Subcutaneous adipose tissue (tissue), 4 donors: ENCODE data around the gene WWTR1. TPM values are rescaled to one million over a fixed set of nuclear protein-coding genes. Genes with fewer than 3 reads are reported as not detected.

Source experiments
- total RNA-seq, 4 donors: library from RNA; depleted of rRNA; stranded (reverse); fragments of >200 nt; gene quantifications; one replicate each; pipeline ENCODE4 v1.1.0, GENCODE V29; 2016
- TF ChIP-seq, protein P1 (sequence below): fragments of 450-650 bp; IDR thresholded peaks from one replicate; pipeline ENCODE4 v1.5.1; 2016; ENCODE audit warnings: low read depth, mild to moderate bottlenecking, control low read depth, antibody characterized with exemption, moderate library complexity

WWTR1 gene
- total RNA-seq, 4 donors from 2014 or later, result 47.9 to 89.3 (median 62.4) TPM

DNA sequence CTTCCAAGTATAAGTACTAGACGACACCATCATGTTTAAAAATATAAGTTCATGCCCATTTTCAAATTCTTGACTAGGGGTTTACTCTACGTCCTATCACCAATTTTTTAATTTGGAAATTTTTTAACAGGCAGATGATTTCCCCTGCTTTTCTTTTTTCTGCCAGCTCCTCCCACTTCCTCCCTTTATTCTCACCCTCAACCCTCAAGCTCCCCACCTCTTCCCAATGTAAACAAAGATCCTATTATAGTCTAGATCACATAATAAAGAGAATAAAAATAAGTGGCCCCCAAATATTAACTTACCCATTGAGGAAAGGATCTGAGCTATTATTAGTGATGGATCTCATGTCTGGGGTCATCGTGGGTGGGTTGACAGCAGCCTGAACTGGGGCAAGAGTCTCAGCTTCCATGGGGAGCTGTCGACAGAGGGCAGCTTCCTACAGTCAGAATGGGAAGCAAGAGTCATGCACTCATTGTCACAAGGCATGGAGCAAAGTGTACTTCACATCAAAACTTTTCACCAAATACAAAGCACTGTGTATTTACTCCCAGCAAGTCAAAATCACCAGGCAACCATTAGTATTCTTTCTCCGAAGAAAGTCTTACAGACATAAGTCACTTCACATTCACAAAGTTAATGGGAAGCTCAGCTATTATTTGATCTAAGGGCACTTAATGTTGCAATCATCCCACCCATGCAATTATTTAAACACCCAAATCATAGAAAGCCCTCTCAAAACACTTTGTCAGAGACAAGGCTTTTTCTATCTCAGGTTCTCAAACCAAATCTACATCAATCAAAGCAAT is 130.1 kb downstream of the WWTR1 start:
- TF ChIP-seq, protein P1, sequence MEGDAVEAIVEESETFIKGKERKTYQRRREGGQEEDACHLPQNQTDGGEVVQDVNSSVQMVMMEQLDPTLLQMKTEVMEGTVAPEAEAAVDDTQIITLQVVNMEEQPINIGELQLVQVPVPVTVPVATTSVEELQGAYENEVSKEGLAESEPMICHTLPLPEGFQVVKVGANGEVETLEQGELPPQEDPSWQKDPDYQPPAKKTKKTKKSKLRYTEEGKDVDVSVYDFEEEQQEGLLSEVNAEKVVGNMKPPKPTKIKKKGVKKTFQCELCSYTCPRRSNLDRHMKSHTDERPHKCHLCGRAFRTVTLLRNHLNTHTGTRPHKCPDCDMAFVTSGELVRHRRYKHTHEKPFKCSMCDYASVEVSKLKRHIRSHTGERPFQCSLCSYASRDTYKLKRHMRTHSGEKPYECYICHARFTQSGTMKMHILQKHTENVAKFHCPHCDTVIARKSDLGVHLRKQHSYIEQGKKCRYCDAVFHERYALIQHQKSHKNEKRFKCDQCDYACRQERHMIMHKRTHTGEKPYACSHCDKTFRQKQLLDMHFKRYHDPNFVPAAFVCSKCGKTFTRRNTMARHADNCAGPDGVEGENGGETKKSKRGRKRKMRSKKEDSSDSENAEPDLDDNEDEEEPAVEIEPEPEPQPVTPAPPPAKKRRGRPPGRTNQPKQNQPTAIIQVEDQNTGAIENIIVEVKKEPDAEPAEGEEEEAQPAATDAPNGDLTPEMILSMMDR, result no peak

DNA sequence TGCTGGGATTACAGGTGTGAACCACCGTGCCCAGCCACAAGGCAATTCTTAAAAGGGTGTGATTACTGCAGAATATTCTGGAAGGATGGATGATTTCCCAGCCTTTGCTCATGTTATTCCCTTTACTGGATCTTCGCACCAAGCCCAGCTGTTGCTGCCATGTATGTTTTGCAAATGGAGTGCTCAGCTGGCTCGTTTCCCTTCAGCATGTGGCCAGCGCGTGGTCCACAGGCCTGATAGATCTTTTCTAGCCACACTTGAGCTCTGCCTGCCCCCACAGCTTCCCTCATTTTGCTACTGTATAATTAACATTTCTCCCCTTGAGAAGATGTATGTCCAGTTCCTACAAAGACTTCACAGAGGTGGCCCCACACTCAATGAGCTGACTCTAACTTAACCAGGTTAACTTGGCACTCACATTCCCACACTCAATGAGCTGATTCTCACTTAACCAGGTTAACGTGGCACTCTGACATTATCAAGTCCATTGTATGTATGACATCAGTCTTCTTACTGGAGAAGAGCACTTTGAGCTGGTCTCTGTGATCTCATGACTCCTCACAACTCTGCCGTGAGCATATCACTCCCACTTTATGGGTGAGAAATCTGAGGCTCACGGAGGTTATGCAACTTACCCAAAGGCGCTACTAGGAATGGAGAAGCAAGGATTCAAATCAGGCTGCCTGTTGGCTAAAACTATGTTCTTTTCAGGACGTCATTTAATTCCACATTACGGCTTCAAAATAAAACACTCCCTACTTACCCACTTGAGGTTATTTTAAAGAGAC is 134.1 kb downstream of the WWTR1 start:
- TF ChIP-seq, protein P1, result no peak

DNA sequence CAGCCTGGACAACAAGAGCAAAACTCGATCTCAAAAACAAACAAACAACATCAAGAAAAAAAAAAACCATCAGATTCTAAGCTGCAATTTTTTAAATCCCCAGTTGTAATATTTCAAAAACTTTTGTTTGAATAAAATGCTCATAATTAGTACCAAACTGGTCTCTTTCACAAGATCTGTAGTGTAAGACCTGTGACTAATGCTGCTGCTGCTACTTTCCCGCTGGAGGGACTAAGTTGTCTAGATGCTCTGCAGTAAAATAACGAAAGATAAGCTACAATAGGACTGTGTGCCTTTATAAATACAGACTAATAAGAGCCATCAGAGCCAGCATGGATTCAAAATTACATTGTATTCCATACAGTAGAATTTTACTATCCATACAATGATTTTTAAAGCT is 137.9 kb downstream of the WWTR1 start:
- TF ChIP-seq, protein P1, result no peak

DNA sequence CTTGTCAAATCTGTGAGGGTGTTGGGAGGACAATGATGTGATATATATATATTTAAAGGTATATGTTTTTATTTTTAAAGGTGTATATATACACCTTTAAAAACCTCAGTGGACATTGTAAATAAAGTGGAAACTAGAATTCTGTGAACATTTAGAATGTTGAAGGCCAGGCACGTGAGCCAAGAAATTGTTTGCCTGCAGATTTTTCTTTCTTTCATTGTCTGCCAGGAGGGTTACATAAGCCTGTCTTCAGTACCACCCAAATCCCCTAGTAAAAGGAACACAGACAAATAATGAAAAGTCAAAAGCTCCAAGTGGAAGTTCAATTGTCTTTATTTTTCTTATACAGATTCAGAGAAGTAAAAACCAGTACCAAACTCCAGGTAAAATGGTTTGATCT is 140.9 kb downstream of the WWTR1 start:
- TF ChIP-seq, protein P1, result no peak

DNA sequence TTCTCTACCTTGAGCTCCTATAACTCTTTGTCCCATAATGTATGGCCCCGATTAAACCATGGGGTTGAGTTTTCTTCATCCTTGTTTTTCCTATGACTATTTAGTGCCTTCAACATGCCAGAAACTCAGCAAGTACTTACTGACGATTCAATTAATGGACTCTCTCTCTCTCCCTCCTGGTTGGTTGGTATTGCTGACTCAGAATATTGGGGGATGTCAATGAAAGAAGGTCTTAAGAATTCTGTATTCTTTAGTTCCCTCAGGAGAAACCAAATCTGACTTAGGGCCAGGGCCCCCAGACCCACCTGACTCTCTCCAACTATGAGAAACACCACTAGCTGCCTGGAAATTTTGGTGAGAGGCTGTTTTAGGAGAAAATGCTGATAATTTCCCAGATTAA is 142.6 kb downstream of the WWTR1 start:
- TF ChIP-seq, protein P1, result no peak

DNA sequence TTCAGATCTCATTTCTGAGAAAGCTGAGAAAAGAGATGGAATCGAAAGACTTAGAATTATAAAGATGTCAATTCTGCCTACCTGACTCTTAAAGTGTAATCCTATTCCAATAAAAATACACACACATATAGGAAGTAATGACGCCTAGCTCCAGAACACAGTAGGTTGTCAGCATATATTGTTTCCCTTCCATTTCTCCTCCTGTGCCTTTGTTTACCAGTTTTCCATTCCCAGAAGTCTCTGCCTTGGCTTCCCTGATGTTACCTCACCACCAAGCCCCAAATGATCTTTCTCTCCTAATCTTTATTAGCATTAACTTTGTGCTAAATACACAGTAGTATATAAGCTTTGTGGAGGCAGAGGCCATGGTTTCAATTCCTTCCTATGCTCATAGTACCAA is 143.4 kb downstream of the WWTR1 start:
- TF ChIP-seq, protein P1, result no peak

DNA sequence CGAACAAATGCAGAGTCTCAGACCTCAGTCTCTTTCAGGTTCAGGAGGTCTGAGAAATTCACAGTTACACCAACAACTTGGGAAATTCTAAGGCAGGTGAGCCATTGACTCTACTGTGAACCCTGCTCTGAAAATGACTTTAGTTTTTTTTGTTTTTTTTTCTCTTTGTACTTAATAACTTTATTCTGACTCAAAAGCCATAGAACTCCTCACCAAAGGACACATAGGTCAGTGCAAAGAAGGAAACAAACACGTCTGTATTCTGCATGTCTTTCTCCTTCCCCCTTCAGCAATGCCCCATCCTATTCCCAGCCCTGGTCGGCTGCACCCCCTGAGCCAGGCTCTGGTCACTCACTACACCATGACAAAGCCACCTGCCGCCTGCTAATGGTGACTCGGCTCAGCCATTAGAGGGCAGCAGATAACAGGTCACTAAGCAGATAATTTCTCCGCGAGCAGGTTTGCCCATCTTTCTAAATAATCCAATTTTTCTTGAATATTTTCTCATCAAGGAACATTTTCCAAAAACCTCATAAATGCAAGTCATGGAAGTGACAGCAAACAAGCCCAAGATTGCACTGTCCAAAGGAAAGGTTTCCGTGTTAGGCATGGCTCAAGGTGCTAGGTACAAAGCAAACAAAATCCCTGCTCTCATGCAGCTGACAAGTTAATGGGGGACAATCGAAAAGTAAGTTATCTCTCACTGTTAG is 145.6 kb downstream of the WWTR1 start:
- TF ChIP-seq, protein P1, result no peak
